Muscle layer of duodenum (tissue), 2 donors: ENCODE measurements around the gene AHCYL2.
"Not testable (repeated sequence)": the region's sequence is repeated elsewhere in the genome, so short reads cannot be mapped to it uniquely, and the experiment has no call there.

Experiments used
- H3K27ac ChIP-seq: one replicate; pipeline ENCODE4 v1.7.0; 2013; ENCODE audit warnings: mild to moderate bottlenecking, low read length
- H3K27me3 ChIP-seq: one replicate; pipeline ENCODE4 v1.7.0; 2013; ENCODE audit warnings: low read depth, mild to moderate bottlenecking, control low read depth, low read length
- H3K36me3 ChIP-seq, 2 donors: one replicate each; pipeline ENCODE4 v1.7.0; 2013; ENCODE audit warnings: low read length in 2 of 2, control low read depth in 1 of 2, mild to moderate bottlenecking in 1 of 2; ENCODE audit not compliant: insufficient read depth in 2 of 2, control insufficient read depth in 1 of 2
- H3K4me1 ChIP-seq, 2 donors: one replicate each; pipeline ENCODE4 v1.7.0; 2013; ENCODE audit warnings: low read length in 2 of 2, mild to moderate bottlenecking in 2 of 2, control low read depth in 1 of 2, moderate library complexity in 1 of 2; ENCODE audit not compliant: insufficient read depth in 2 of 2, control insufficient read depth in 1 of 2
- H3K4me3 ChIP-seq, 2 donors: one replicate each; pipeline ENCODE4 v1.7.0; 2013; ENCODE audit warnings: low read length in 2 of 2, low read depth in 1 of 2, mild to moderate bottlenecking in 1 of 2
- H3K9me3 ChIP-seq, 2 donors: one replicate each; pipeline ENCODE4 v1.7.0; 2013; ENCODE audit warnings: low read length in 2 of 2, control low read depth in 1 of 2, mild to moderate bottlenecking in 1 of 2; ENCODE audit not compliant: control insufficient read depth in 1 of 2
- donor health status: healthy.

AHCYL2 gene

DNA sequence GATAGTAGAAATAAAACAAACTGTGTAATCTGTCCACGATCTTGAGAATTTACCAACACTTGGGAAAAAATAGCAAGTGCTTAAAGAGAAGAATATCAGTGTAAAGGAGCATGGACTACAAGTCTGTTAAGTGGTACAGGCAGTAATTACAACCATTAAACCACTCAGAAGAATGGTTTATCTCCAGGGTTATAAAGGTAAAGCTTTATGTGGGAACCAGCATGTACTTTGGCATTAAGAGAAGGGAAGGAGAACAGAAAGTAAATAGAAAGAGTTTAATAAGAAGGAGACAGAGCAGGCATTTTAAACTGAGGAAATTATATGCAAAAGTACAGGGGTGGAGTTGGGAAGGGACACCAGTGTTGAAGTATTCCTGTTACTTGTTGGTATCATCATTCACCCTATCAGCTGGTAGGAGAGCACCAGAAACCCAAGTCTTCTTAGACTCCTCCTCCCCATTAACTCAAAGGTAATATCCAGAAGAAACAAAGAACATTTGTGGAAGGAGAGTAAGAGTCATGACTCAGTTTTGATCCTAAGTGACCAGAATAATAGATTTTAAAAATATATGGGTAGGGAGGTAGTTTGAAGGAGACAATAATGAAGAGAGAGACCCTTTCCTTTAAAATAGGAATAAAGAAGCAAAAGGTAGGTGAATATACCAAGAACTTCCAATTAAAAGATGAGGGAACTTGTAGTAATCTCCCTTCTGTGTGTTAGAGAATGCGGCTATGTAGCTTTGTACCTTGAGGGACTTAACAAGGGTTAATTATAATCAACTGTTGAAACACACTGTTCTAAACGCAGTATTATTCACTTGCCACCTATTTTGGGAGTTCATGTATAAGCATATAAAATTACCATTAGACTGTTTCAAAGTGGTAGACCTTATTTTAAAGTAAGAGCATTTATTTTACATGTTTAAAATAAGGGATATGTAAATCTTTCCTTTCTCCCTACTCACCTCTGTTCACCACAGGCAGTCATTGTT lies 117.3 kb downstream of the AHCYL2 start:
- Histone ChIP-seq H3K9me3 (no peaks in the 10 kb centered on the region), H3K36me3 (no peaks in the 10 kb centered on the region), H3K4me3 (no peak overlapping the region), H3K27me3 (no peaks in the 10 kb centered on the region), H3K4me1 (no peaks in the 10 kb centered on the region), H3K27ac (no peak overlapping the region)

GRCh38 chr7:129343099-129343700 lies 118.4 kb downstream of the AHCYL2 start:
- H3K27me3 ChIP-seq, result no peaks in the 10 kb centered on the region
- H3K9me3 ChIP-seq, result no peaks in the 10 kb centered on the region
- H3K4me1 ChIP-seq, result no peaks in the 10 kb centered on the region
- H3K4me3 ChIP-seq, result no peak overlapping the region
- H3K36me3 ChIP-seq, result no peaks in the 10 kb centered on the region
- no peak overlapping the region for H3K27ac ChIP-seq

DNA sequence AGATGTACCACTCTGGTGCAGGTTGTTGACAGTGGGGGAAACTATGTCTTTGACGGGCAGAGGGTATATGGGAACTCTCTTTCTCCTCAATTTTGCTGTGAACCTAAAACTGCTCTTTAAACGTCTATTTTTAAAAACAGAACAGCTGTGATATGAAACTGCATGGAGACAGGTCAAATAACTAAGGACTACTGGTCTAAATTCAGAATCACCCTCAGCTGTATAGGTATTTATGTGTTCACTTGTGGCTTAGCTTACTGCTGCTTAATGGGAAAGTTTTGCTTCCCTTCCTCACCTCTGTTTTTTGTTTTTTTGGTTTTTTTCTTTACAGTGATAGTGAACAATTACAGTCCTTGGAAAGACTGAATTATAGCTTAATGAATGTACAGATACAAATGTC lies 122.5 kb downstream of the AHCYL2 start:
- Histone ChIP-seq H3K9me3 (no peaks in the 10 kb centered on the region), H3K27me3 (no peaks in the 10 kb centered on the region), H3K4me3 (no peak overlapping the region), H3K36me3 (no peaks in the 10 kb centered on the region), H3K27ac (no peak overlapping the region), H3K4me1 (no peaks in the 10 kb centered on the region)

GRCh38 chr7:129348023-129348740 lies 123.4 kb downstream of the AHCYL2 start:
- Histone ChIP-seq H3K36me3 (no peaks in the 10 kb centered on the region), H3K27me3 (no peaks in the 10 kb centered on the region), H3K27ac (no peak overlapping the region), H3K4me3 (no peak overlapping the region), H3K9me3 (no peaks in the 10 kb centered on the region), H3K4me1 (no peaks in the 10 kb centered on the region)

DNA sequence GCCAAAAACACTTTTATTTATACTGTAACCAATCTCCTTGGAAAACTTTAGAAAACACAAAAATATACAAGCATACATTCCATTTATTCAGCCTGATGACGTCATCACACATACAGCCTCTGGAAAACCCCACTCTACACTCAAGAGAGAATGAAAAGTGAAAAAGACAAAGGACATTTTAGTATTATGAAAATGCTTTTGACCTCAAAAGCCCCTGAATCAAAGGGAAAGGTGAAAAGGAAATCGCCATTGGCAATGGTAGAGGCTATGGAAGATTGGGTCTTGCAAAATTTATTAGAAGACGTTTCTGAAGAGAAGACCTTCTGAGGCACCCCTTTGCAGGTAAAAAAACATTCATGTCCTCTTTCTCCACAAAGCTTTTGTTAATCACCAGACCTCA lies 126.5 kb downstream of the AHCYL2 start:
- H3K36me3 ChIP-seq, result no peaks in the 10 kb centered on the region
- H3K9me3 ChIP-seq, result no peaks in the 10 kb centered on the region
- no peak overlapping the region for H3K27ac ChIP-seq
- H3K4me3 ChIP-seq, result no peak overlapping the region
- H3K4me1 ChIP-seq, result no peaks in the 10 kb centered on the region
- H3K27me3 ChIP-seq, result no peaks in the 10 kb centered on the region

GRCh38 chr7:129353104-129353503 lies 128.3 kb downstream of the AHCYL2 start:
- H3K4me3 ChIP-seq, H3K27me3 ChIP-seq, H3K36me3 ChIP-seq, H3K4me1 ChIP-seq, H3K9me3 ChIP-seq, H3K27ac ChIP-seq: not testable (repeated sequence)

DNA sequence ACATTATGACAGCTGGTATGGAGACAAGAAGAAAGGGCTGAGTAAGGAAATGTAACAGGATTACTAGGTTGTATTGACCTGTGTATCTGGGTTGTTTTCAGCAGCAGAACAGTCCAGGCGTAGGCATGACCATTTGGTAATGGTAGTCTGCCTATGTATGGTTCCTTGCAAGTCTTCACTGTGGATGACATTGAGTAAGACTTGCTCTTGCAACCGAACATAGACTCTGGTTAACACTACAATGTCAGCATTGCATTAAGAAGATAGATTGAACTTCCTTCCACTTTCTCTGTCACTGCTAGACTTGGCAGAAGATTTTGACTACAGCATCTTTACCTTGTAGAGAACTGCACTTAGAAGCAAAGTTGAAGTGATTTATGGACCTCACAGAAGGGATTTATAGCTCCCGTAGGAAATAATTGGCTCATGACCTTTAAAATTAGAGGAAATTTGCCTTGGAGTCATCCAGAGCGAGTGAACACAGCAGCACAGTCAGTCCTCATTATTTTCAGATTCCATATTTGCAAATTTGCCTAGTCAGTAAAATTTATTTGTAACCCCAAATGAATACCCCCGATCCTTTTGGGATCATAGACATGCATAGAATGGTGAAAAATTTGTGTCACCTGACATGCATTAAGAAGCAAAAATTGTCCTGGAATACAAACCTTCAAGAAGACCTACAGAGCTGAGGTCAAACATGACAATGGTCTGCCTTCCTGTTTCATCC lies 129.8 kb downstream of the AHCYL2 start:
- Histone ChIP-seq H3K36me3 (no peaks in the 10 kb centered on the region), H3K4me1 (no peaks in the 10 kb centered on the region), H3K4me3 (no peak overlapping the region), H3K27ac (no peak overlapping the region), H3K9me3 (no peaks in the 10 kb centered on the region), H3K27me3 (no peaks in the 10 kb centered on the region)

- Histone ChIP-seq H3K27ac (no peak overlapping the region), H3K4me3 (no peak overlapping the region), H3K4me1 (no peaks in the 10 kb centered on the region), H3K36me3 (no peaks in the 10 kb centered on the region), H3K9me3 (no peaks in the 10 kb centered on the region), H3K27me3 (no peaks in the 10 kb centered on the region)
Measured at GRCh38 chr7:129356176-129356575, 131.3 kb downstream of the AHCYL2 start.

DNA sequence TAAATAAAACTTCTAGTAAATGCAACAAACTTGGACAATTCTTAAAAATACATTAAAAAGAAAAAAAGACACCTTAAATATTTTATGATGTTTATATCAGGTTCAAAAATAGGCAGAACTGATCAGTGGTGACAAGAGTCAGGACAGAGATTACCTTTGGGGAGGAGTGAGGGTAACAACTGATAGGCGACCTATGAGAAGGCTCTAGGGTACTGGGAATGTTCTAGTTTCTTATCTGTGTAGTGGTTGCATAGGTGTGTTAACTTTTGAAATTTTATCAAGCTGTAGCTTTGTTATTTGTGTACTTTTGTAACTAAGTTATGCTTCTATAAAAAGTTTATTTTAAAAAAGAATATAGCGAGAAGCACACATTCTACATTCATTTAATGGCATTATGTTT lies 134.3 kb downstream of the AHCYL2 start:
- H3K4me3 ChIP-seq, result no peak overlapping the region
- H3K27me3 ChIP-seq, result no peaks in the 10 kb centered on the region
- no peaks in the 10 kb centered on the region for H3K4me1 ChIP-seq
- no peaks in the 10 kb centered on the region for H3K36me3 ChIP-seq
- no peaks in the 10 kb centered on the region for H3K9me3 ChIP-seq
- no peak overlapping the region for H3K27ac ChIP-seq

DNA sequence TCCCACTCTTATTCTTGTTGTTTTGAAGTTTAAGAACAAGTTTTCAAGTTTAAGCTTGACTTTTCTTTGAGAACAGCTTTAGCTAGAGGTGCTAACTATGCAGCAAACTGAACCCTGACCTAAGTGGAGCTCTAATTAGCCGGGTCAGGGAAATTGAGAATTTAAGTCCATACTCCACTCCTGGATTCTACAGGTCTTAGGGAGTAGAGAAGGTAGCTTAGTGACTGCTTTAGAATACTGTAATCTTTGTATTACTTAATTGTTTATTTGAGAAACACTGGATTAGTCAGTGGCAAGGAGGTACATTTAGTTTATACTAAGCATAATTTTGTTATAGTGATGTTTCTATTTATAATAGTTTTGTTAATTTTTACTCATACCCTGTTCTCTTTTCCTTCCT lies 134.8 kb downstream of the AHCYL2 start:
- Histone ChIP-seq H3K27ac (no peak overlapping the region), H3K36me3 (no peaks in the 10 kb centered on the region), H3K27me3 (no peaks in the 10 kb centered on the region), H3K4me3 (no peak overlapping the region), H3K4me1 (no peaks in the 10 kb centered on the region), H3K9me3 (no peaks in the 10 kb centered on the region)

GRCh38 chr7:129361771-129362170 lies 136.9 kb downstream of the AHCYL2 start:
- H3K4me1 ChIP-seq, result no peaks in the 10 kb centered on the region
- H3K9me3 ChIP-seq, result no peaks in the 10 kb centered on the region
- no peak overlapping the region for H3K4me3 ChIP-seq
- H3K36me3 ChIP-seq, result no peaks in the 10 kb centered on the region
- no peak overlapping the region for H3K27ac ChIP-seq
- H3K27me3 ChIP-seq, result no peaks in the 10 kb centered on the region
